Measurements from ENCODE around the gene MSRB1. TPM values are rescaled to one million over a fixed set of nuclear protein-coding genes. Genes with fewer than 3 reads are reported as not detected.
A peak's percentile ranks its signal among the peaks of the same experiment; 100 is the strongest.

MSRB1 gene
- total RNA-seq, 1 donor: 40.1 TPM

- no peak for DNase-seq (ENCODE audit: low read depth in 2 of 3, low spot score in 2 of 3)
These were observed 24.4 kb downstream of the MSRB1 start, which contains the start of gene HS3ST6 for GRCh38 chr16:1918351-1919326. TSS of gene HS3ST6 (minus strand) at chr16:1918415. CDS start at chr16:1918323, 92 bp downstream.

- DNase-seq (ENCODE audit: low read depth in 2 of 3, low spot score in 2 of 3): no peak
These were observed 25.2 kb downstream of the MSRB1 start for GRCh38 chr16:1917665-1918350.

- no peak for DNase-seq (ENCODE audit: low read depth in 2 of 3, low spot score in 2 of 3)
These were observed 25.8 kb downstream of the MSRB1 start for GRCh38 chr16:1917056-1917664.

- DNase-seq (ENCODE audit: low read depth in 2 of 3, low spot score in 2 of 3): no peak
These were observed 26.4 kb downstream of the MSRB1 start for GRCh38 chr16:1916640-1916990.

- DNase-seq (ENCODE audit: low read depth in 2 of 3, low spot score in 2 of 3): no peak
These were observed 27.0 kb downstream of the MSRB1 start for GRCh38 chr16:1915732-1916639.

- no peak for DNase-seq (ENCODE audit: low read depth in 2 of 3, low spot score in 2 of 3)
These were observed 28.0 kb downstream of the MSRB1 start for GRCh38 chr16:1914988-1915387.

- no peak for DNase-seq (ENCODE audit: low read depth in 2 of 3, low spot score in 2 of 3)
These were observed 28.9 kb downstream of the MSRB1 start for GRCh38 chr16:1914084-1914608.

- no peak for DNase-seq (ENCODE audit: low read depth in 2 of 3, low spot score in 2 of 3)
These were observed 29.5 kb downstream of the MSRB1 start for GRCh38 chr16:1913327-1914083.

GRCh38 chr16:1912215-1912543 lies 30.8 kb downstream of the MSRB1 start:
- no peak for DNase-seq (ENCODE audit: low read depth in 2 of 3, low spot score in 2 of 3)

- no peak for DNase-seq (ENCODE audit: low read depth in 2 of 3, low spot score in 2 of 3)
These were observed 31.4 kb downstream of the MSRB1 start for GRCh38 chr16:1911467-1912214.

- no peak for DNase-seq (ENCODE audit: low read depth in 2 of 3, low spot score in 2 of 3)
These were observed 33.3 kb downstream of the MSRB1 start for GRCh38 chr16:1909561-1910231.

GRCh38 chr16:1908983-1909382 lies 34.0 kb downstream of the MSRB1 start:
- no peak for DNase-seq (ENCODE audit: low read depth in 2 of 3, low spot score in 2 of 3)

GRCh38 chr16:1908184-1908583 lies 34.8 kb downstream of the MSRB1 start:
- peak in 1 of 3 donors; percentile 7 for DNase-seq (ENCODE audit: low read depth in 2 of 3, low spot score in 2 of 3)

- no peak for DNase-seq (ENCODE audit: low read depth in 2 of 3, low spot score in 2 of 3)
These were observed 35.7 kb downstream of the MSRB1 start for GRCh38 chr16:1907226-1907860.

GRCh38 chr16:1906846-1907165 lies 36.2 kb downstream of the MSRB1 start:
- DNase-seq (ENCODE audit: low read depth in 2 of 3, low spot score in 2 of 3): no peak

GRCh38 chr16:1906055-1906845 lies 36.7 kb downstream of the MSRB1 start:
- no peak for DNase-seq (ENCODE audit: low read depth in 2 of 3, low spot score in 2 of 3)
